Panc1 (cell line): ENCODE results near the gene ARHGEF28. TPM values are rescaled to one million over a fixed set of nuclear protein-coding genes. Genes with fewer than 3 reads are reported as not detected.

Experiments used
- ATAC-seq: fragments of 200-7000 bp; cut with Tn5 transposase; 2 replicates; pipeline ENCODE4 v1.9.1; 2020; ENCODE audit warnings: mild to moderate bottlenecking, moderate library complexity
- BruUV-seq: library from RNA; stranded (reverse); fragments of 400-500 nt; replicated peaks from 2 replicates; lab custom pipeline; 2021; lab: Mats Ljungman, UMichigan
- CTCF ChIA-PET: fragments of 300-600 bp; sonication (Branson Sonifier 250); formaldehyde crosslinking; loops from one replicate; lab custom pipeline; 2022; ENCODE audit warnings: antibody characterized with exemption; lab: Charles Lee
- POLR2A ChIA-PET: fragments of 300-600 bp; sonication (Branson Sonifier 250); formaldehyde crosslinking; loops from one replicate; lab custom pipeline; 2022; ENCODE audit warnings: antibody characterized with exemption; lab: Charles Lee
- DNase-seq: peaks from one replicate; pipeline ENCODE4 v3.0.0-alpha.2; 2010; ENCODE audit warnings: low read depth, low spot score
- H3K27ac ChIP-seq: 2 replicates; pipeline ENCODE4 v1.5.1; 2011; ENCODE audit warnings: mild to moderate bottlenecking, low read length, inconsistent platforms
- H3K27me3 ChIP-seq: fragments of 200-500 bp; sonication (Bioruptor generic); 2 replicates; pipeline ENCODE4 v1.6.0; 2014; ENCODE audit warnings: low read length, inconsistent platforms; ENCODE audit not compliant: control insufficient read depth, insufficient read depth
- H3K36me3 ChIP-seq: fragments of 200-500 bp; sonication (Bioruptor generic); 2 replicates; pipeline ENCODE4 v1.5.1; 2014; ENCODE audit warnings: inconsistent platforms, mild to moderate bottlenecking, low read length, moderate library complexity; ENCODE audit not compliant: control insufficient read depth, insufficient read depth
- H3K4me1 ChIP-seq: 2 replicates; pipeline ENCODE4 v1.5.1; 2011; ENCODE audit warnings: inconsistent platforms, mild to moderate bottlenecking, low read length, moderate library complexity; ENCODE audit not compliant: control insufficient read depth, insufficient read depth
- H3K4me3 ChIP-seq, 2 experiments: 2 replicates each; pipeline ENCODE4 v1.5.1; 2011 to 2012; ENCODE audit warnings: low read depth in 2 of 2, low read length in 2 of 2, mild to moderate bottlenecking in 2 of 2, inconsistent platforms in 1 of 2, moderate library complexity in 1 of 2
- H3K9me3 ChIP-seq: fragments of 200-500 bp; sonication (Bioruptor generic); 2 replicates; pipeline ENCODE4 v1.5.1; 2014; ENCODE audit warnings: low read depth, mild to moderate bottlenecking, inconsistent platforms, low read length, moderate library complexity; ENCODE audit not compliant: control insufficient read depth, insufficient read depth
- POLR2AphosphoS5 ChIP-seq: IDR thresholded peaks from 2 replicates; pipeline ENCODE4 v1.6.1; 2012; ENCODE audit warnings: mild to moderate bottlenecking, low read depth, low read length, moderate library complexity
- REST ChIP-seq, 2 experiments: IDR thresholded peaks; 2 replicates each; pipeline ENCODE4 v1.6.1; 2011 to 2012; ENCODE audit warnings: low read depth in 2 of 2, control low read depth in 1 of 2, low read length in 1 of 2, mild to moderate bottlenecking in 1 of 2, moderate library complexity in 1 of 2; ENCODE audit not compliant: insufficient read depth in 1 of 2
- SIN3A ChIP-seq: IDR thresholded peaks from 2 replicates; pipeline ENCODE4 v1.6.1; 2012; ENCODE audit warnings: low read depth, mild to moderate bottlenecking, low read length, moderate library complexity, borderline replicate concordance; ENCODE audit not compliant: insufficient read depth
- TCF7L2 ChIP-seq: IDR thresholded peaks from 2 replicates; pipeline ENCODE4 v1.6.1; 2011; ENCODE audit warnings: mild to moderate bottlenecking, low read depth, low read length, inconsistent platforms
- in situ Hi-C: cut with HindIII; loops from 2 replicates; pipeline ENCODE4 v1.10.0; 2016; ENCODE audit warnings: low sequenced_read_pairs, low pct_unique_long_range_greater_than_20kb
- intact Hi-C: fragments of 100-400 bp; cut with micrococcal nuclease; formaldehyde crosslinking; loops from one replicate; pipeline ENCODE4 v1.10.0; 2022; ENCODE audit not compliant: unreplicated experiment
- total RNA-seq: library from RNA; stranded (reverse); gene quantifications from one replicate; pipeline ENCODE4 v1.2.1, GENCODE V29; 2021; ENCODE audit not compliant: unreplicated experiment
- TF ChIP-seq, protein P1 (sequence below): fragments of 450-650 bp; IDR thresholded peaks from 2 replicates; pipeline ENCODE4 v1.5.1; 2017; ENCODE audit warnings: mild to moderate bottlenecking

Gene ARHGEF28
- total RNA-seq, 1 experiment from 2014 or later = 34.8 TPM

GRCh38 chr5:73830646-73831045 lies 204.7 kb downstream of the ARHGEF28 start:
- H3K9me3 ChIP-seq = no peaks in the 10 kb centered on the region
- POLR2A ChIA-PET = interaction anchor here (0.7 kb wide), 1 partner anchor 76 kb away, joined by 4 read pairs; no protein-coding TSS in a partner anchor
- intact Hi-C loops (no loop called here), in situ Hi-C loops (no loop called here)
- DNase-seq = no peak
- no peak overlapping the region for H3K27ac ChIP-seq
- no TSS peak for BruUV-seq
- H3K27me3 ChIP-seq = no peaks in the 10 kb centered on the region
- CTCF ChIA-PET = no interaction called here
- no peaks in the 10 kb centered on the region for H3K36me3 ChIP-seq
- ATAC-seq = no peak
- H3K4me3 ChIP-seq = no peak overlapping the region
- TF ChIP-seq POLR2AphosphoS5 = no peak
- TF ChIP-seq SIN3A = no peak
- TF ChIP-seq TCF7L2 = no peak
- no peak for TF ChIP-seq REST (IDR thresholded peaks at IDR 0.05; ENCODE audit: insufficient read depth in 1 of 2, low read depth in 2 of 2, low read length in 1 of 2)
- TF ChIP-seq, protein P1, sequence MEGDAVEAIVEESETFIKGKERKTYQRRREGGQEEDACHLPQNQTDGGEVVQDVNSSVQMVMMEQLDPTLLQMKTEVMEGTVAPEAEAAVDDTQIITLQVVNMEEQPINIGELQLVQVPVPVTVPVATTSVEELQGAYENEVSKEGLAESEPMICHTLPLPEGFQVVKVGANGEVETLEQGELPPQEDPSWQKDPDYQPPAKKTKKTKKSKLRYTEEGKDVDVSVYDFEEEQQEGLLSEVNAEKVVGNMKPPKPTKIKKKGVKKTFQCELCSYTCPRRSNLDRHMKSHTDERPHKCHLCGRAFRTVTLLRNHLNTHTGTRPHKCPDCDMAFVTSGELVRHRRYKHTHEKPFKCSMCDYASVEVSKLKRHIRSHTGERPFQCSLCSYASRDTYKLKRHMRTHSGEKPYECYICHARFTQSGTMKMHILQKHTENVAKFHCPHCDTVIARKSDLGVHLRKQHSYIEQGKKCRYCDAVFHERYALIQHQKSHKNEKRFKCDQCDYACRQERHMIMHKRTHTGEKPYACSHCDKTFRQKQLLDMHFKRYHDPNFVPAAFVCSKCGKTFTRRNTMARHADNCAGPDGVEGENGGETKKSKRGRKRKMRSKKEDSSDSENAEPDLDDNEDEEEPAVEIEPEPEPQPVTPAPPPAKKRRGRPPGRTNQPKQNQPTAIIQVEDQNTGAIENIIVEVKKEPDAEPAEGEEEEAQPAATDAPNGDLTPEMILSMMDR = no peak
- H3K4me1 ChIP-seq = peaks cover 5% of the 10 kb centered on the region; the same call in 1 of the 2 replicates

- H3K27ac ChIP-seq = no peak overlapping the region
- intact Hi-C loops = no loop called here
- H3K36me3 ChIP-seq = no peaks in the 10 kb centered on the region
- H3K27me3 ChIP-seq = no peaks in the 10 kb centered on the region
- H3K9me3 ChIP-seq = no peaks in the 10 kb centered on the region
- BruUV-seq = no TSS peak
- TF ChIP-seq, protein P1 = no peak
- TF ChIP-seq REST (IDR thresholded peaks at IDR 0.05; ENCODE audit: insufficient read depth in 1 of 2, low read depth in 2 of 2, low read length in 1 of 2) (no peak), SIN3A (no peak), TCF7L2 (no peak), POLR2AphosphoS5 (no peak)
- POLR2A ChIA-PET = no interaction called here
- H3K4me1 ChIP-seq = peaks cover 5% of the 10 kb centered on the region; the same call in 1 of the 2 replicates
- DNase-seq = no peak
- H3K4me3 ChIP-seq = no peak overlapping the region
- in situ Hi-C loops = no loop called here
- ATAC-seq = no peak
- CTCF ChIA-PET = no interaction called here
Measured at GRCh38 chr5:73831066-73831465, 205.1 kb downstream of the ARHGEF28 start.
